Muscle layer of duodenum (tissue), 2 donors: Measurements from ENCODE around the gene AP5Z1.

Experiments
- H3K27ac ChIP-seq: one replicate; pipeline ENCODE4 v1.7.0; 2013; ENCODE audit warnings: mild to moderate bottlenecking, low read length
- H3K27me3 ChIP-seq: one replicate; pipeline ENCODE4 v1.7.0; 2013; ENCODE audit warnings: low read depth, mild to moderate bottlenecking, control low read depth, low read length
- H3K36me3 ChIP-seq, 2 donors: one replicate each; pipeline ENCODE4 v1.7.0; 2013; ENCODE audit warnings: low read length in 2 of 2, control low read depth in 1 of 2, mild to moderate bottlenecking in 1 of 2; ENCODE audit not compliant: insufficient read depth in 2 of 2, control insufficient read depth in 1 of 2
- H3K4me1 ChIP-seq, 2 donors: one replicate each; pipeline ENCODE4 v1.7.0; 2013; ENCODE audit warnings: low read length in 2 of 2, mild to moderate bottlenecking in 2 of 2, control low read depth in 1 of 2, moderate library complexity in 1 of 2; ENCODE audit not compliant: insufficient read depth in 2 of 2, control insufficient read depth in 1 of 2
- H3K4me3 ChIP-seq, 2 donors: one replicate each; pipeline ENCODE4 v1.7.0; 2013; ENCODE audit warnings: low read length in 2 of 2, low read depth in 1 of 2, mild to moderate bottlenecking in 1 of 2
- H3K9me3 ChIP-seq, 2 donors: one replicate each; pipeline ENCODE4 v1.7.0; 2013; ENCODE audit warnings: low read length in 2 of 2, control low read depth in 1 of 2, mild to moderate bottlenecking in 1 of 2; ENCODE audit not compliant: control insufficient read depth in 1 of 2
- donor health status: healthy.

AP5Z1 gene

GRCh38 chr7:4832711-4833110, 57.3 kb downstream of the AP5Z1 start:
- Histone ChIP-seq H3K36me3 (no peaks in the 10 kb centered on the region), H3K4me1 (peaks cover 0 to 3% of the 10 kb centered on the region in 2 donors)

GRCh38 chr7:4833176-4833575, 57.8 kb downstream of the AP5Z1 start:
- H3K9me3 ChIP-seq, result no peaks in the 10 kb centered on the region
- H3K27ac ChIP-seq, result no peak overlapping the region
- peaks cover 0 to 3% of the 10 kb centered on the region in 2 donors for H3K4me1 ChIP-seq
- no peak overlapping the region for H3K4me3 ChIP-seq
- no peaks in the 10 kb centered on the region for H3K36me3 ChIP-seq
- H3K27me3 ChIP-seq, result no peaks in the 10 kb centered on the region

More at GRCh38 chr7:4832711-4833110, 57.3 kb downstream of the AP5Z1 start:
- no peak overlapping the region for H3K27ac ChIP-seq
- no peaks in the 10 kb centered on the region for H3K9me3 ChIP-seq
- no peaks in the 10 kb centered on the region for H3K27me3 ChIP-seq
- H3K4me3 ChIP-seq, result no peak overlapping the region

- Histone ChIP-seq H3K9me3 (no peaks in the 10 kb centered on the region), H3K27ac (no peak overlapping the region), H3K27me3 (no peaks in the 10 kb centered on the region), H3K36me3 (no peaks in the 10 kb centered on the region), H3K4me3 (no peak overlapping the region), H3K4me1 (peaks cover 0 to 3% of the 10 kb centered on the region in 2 donors)
These were observed 58.5 kb downstream of the AP5Z1 start for GRCh38 chr7:4833691-4834600.

- Histone ChIP-seq H3K27ac (no peak overlapping the region), H3K9me3 (no peaks in the 10 kb centered on the region), H3K36me3 (no peaks in the 10 kb centered on the region), H3K4me1 (peaks cover 0 to 3% of the 10 kb centered on the region in 2 donors), H3K27me3 (no peaks in the 10 kb centered on the region), H3K4me3 (no peak overlapping the region)
These were observed 59.4 kb downstream of the AP5Z1 start for GRCh38 chr7:4834601-4835397.

- Histone ChIP-seq H3K4me3 (no peak overlapping the region), H3K9me3 (no peaks in the 10 kb centered on the region), H3K27ac (no peak overlapping the region), H3K27me3 (no peaks in the 10 kb centered on the region), H3K36me3 (no peaks in the 10 kb centered on the region), H3K4me1 (peaks cover 0 to 3% of the 10 kb centered on the region in 2 donors)
These were observed 60.2 kb downstream of the AP5Z1 start for GRCh38 chr7:4835398-4836205.

GRCh38 chr7:4836206-4836661, 60.8 kb downstream of the AP5Z1 start:
- Histone ChIP-seq H3K4me1 (peaks cover 0 to 3% of the 10 kb centered on the region in 2 donors), H3K27ac (no peak overlapping the region), H3K4me3 (no peak overlapping the region), H3K27me3 (no peaks in the 10 kb centered on the region), H3K36me3 (no peaks in the 10 kb centered on the region), H3K9me3 (no peaks in the 10 kb centered on the region)

- H3K36me3 ChIP-seq, result no peaks in the 10 kb centered on the region
- H3K9me3 ChIP-seq, result no peaks in the 10 kb centered on the region
- no peaks in the 10 kb centered on the region for H3K27me3 ChIP-seq
- H3K27ac ChIP-seq, result no peak overlapping the region
- H3K4me1 ChIP-seq, result peaks cover 0 to 3% of the 10 kb centered on the region in 2 donors
- no peak overlapping the region for H3K4me3 ChIP-seq
These were observed 61.8 kb downstream of the AP5Z1 start for GRCh38 chr7:4837041-4837802.

- no peaks in the 10 kb centered on the region for H3K9me3 ChIP-seq
- no peaks in the 10 kb centered on the region for H3K36me3 ChIP-seq
- no peak overlapping the region for H3K27ac ChIP-seq
- no peak overlapping the region for H3K4me3 ChIP-seq
- no peaks in the 10 kb centered on the region for H3K27me3 ChIP-seq
- peaks cover 0 to 3% of the 10 kb centered on the region in 2 donors for H3K4me1 ChIP-seq
These were observed 62.6 kb downstream of the AP5Z1 start for GRCh38 chr7:4837803-4838625.

- H3K36me3 ChIP-seq, result no peaks in the 10 kb centered on the region
- H3K4me1 ChIP-seq, result peaks cover 0 to 3% of the 10 kb centered on the region in 2 donors
- H3K9me3 ChIP-seq, result no peaks in the 10 kb centered on the region
- no peaks in the 10 kb centered on the region for H3K27me3 ChIP-seq
- H3K27ac ChIP-seq, result no peak overlapping the region
- H3K4me3 ChIP-seq, result no peak overlapping the region
These were observed 63.4 kb downstream of the AP5Z1 start for GRCh38 chr7:4838626-4839334.
